ENCODE measurements around the gene DUOXA1. TPM values are rescaled to one million over a fixed set of nuclear protein-coding genes. Genes with fewer than 3 reads are reported as not detected.

Gene DUOXA1
- total and polyA plus RNA-seq, 3 donors (not counting 1 experiment from before 2014, with no cell fraction given), result 1.8 to 5.5 (median 2.2) TPM

Other genes with a start within 250 kb of the DUOXA1 start
- not detected for gene TERB2, start 173.2 kb downstream of the DUOXA1 start, total RNA-seq
- not detected for gene TERB2, start 173.2 kb downstream of the DUOXA1 start, polyA plus RNA-seq
- 10 to 100 TPM; 18.7 to 25.7 TPM for gene SORD, start 106.7 kb downstream of the DUOXA1 start, total RNA-seq
- 37.7 TPM for gene SORD, start 106.7 kb downstream of the DUOXA1 start, polyA plus RNA-seq
- gene DUOX2, start 15.7 kb downstream of the DUOXA1 start, total RNA-seq, result under 1 TPM; 0.24 to 0.33 TPM
- 0.06 TPM for gene DUOX2, start 15.7 kb downstream of the DUOXA1 start, polyA plus RNA-seq
- not detected for gene DUOXA2, start 15.6 kb downstream of the DUOXA1 start, total RNA-seq
- not detected for gene DUOXA2, start 15.6 kb downstream of the DUOXA1 start, polyA plus RNA-seq
- gene DUOX1, start 115 bp upstream of the DUOXA1 start, total RNA-seq, result 10 to 100 TPM; 15.0 to 42.8 TPM
- gene DUOX1, start 115 bp upstream of the DUOXA1 start, polyA plus RNA-seq, result 10.5 TPM
- 1 to 10 TPM in 1 of 2 donors, under 1 TPM in 1; 0.50 to 1.3 TPM for gene SHF, start 58.1 kb upstream of the DUOXA1 start, total RNA-seq
- 1.0 TPM for gene SHF, start 58.1 kb upstream of the DUOXA1 start, polyA plus RNA-seq
- gene SLC28A2, start 122.4 kb upstream of the DUOXA1 start, total RNA-seq, result not detected
- gene SLC28A2, start 122.4 kb upstream of the DUOXA1 start, polyA plus RNA-seq, result not detected
- gene GATM, start 248.7 kb upstream of the DUOXA1 start, total RNA-seq, result 1 to 10 TPM; 1.4 to 4.5 TPM
- 0.44 TPM for gene GATM, start 248.7 kb upstream of the DUOXA1 start, polyA plus RNA-seq

All from mammary epithelial cell (primary cell).